ENCODE measurements around the gene EHMT1. TPM values are rescaled to one million over a fixed set of nuclear protein-coding genes. Genes with fewer than 3 reads are reported as not detected.

Gene EHMT1
- total and polyA plus RNA-seq, 9 of the 15 experiments (the other 6 are each of a cell fraction or from before 2014, with no cell fraction given) = 2.2 to 76.0 (median 36.4) TPM

GRCh38 chr9:137741330-137741729 is 122.5 kb downstream of the EHMT1 start (continued):
- TF ChIP-seq MLX (CRISPR knock-in tag; conservative IDR thresholded peaks at IDR 0.05) (no peak), ZNF785 (CRISPR knock-in tag; IDR thresholded peaks at IDR 0.05) (no peak)

GRCh38 chr9:137742698-137743097 is 123.9 kb downstream of the EHMT1 start:
- no peak for FAIRE-seq
- ChIA-PET POLR2A (interaction anchor here (0.6 kb wide), 1 partner anchor 166 kb away, joined by 3 read pairs; no protein-coding TSS in a partner anchor), CTCF (ENCODE audit: low intra/inter-chr PET ratio) (no interaction called here)
- no peak for ATAC-seq
- Histone ChIP-seq H3K27ac (ENCODE audit: extremely low read depth, low read depth, low read length) (no peak overlapping the region), H3K9me3 (replicated peaks; ENCODE audit: control insufficient read depth, insufficient read depth, low read depth, low read length) (no peaks in the 10 kb centered on the region), H3K9ac (ENCODE audit: insufficient read depth in 1 of 2, low read depth in 2 of 2, low read length in 2 of 2) (no peak overlapping the region), H3K36me3 (ENCODE audit: control insufficient read depth, insufficient read depth, low read length) (peaks cover 56% of the 10 kb centered on the region; the same call in 2 of the 3 replicates), H2AFZ (ENCODE audit: low read depth, low read length) (no peak overlapping the region), H3K4me2 (ENCODE audit: insufficient read depth, low read length) (no peak overlapping the region), H3K79me2 (ENCODE audit: control insufficient read depth, insufficient read depth, low read length) (peaks cover 3% of the 10 kb centered on the region; the same call in 1 of the 3 replicates), H3K9me1 (ENCODE audit: control insufficient read depth, insufficient read depth, low read length) (no peaks in the 10 kb centered on the region), H3K4me3 (no peak overlapping the region), H4K20me1 (replicated peaks; ENCODE audit: control insufficient read depth, insufficient read depth, low read length) (0 out of 2 replicates have a peak, but pooled peaks cover 3% of the 10 kb centered on the region), H3K27me3 (ENCODE audit: control insufficient read depth in 2 of 2, insufficient read depth in 2 of 2, low read length in 2 of 2) (no peaks in the 10 kb centered on the region), H3K4me1 (replicated peaks in 1 of 2; ENCODE audit: control insufficient read depth in 2 of 2, insufficient read depth in 2 of 2, low read length in 2 of 2) (peaks cover 3 to 17% of the 10 kb centered on the region in 2 experiments; a peak in 4 of 5 replicates)
- BruUV-seq (replicated peaks) = no TSS peak
- no peak for DNase-seq (ENCODE audit: extremely low read depth in 1 of 4, low spot score in 3 of 4)
- in situ Hi-C loops (cut with MboI) (no loop called here), intact Hi-C loops (cut with micrococcal nuclease) (no loop called here)
- 78% methylated on average over 7 of the region's 7 CpGs for WGBS (ENCODE audit: insufficient coverage, low coverage, missing lambda C conversion rate)
- TF ChIP-seq ARID3A (IDR thresholded peaks at IDR 0.05; ENCODE audit: borderline replicate concordance, low read depth, low read length) = no peak
- no peak for TF ChIP-seq MIER1 (IDR thresholded peaks at IDR 0.05; ENCODE audit: low read depth)
- no peak for TF ChIP-seq VEZF1 (CRISPR knock-in tag; IDR thresholded peaks at IDR 0.05)
- no peak for TF ChIP-seq ID3 (CRISPR knock-in tag; IDR thresholded peaks at IDR 0.05)
- TF ChIP-seq ID3 (tag; IDR thresholded peaks at IDR 0.05) = no peak
- TF ChIP-seq ZNF212 (CRISPR knock-in tag; IDR thresholded peaks at IDR 0.05) = no peak
- TF ChIP-seq RBM15 (IDR thresholded peaks at IDR 0.05; ENCODE audit: insufficient read depth, low read length) = no peak
- no peak for TF ChIP-seq JUND (IDR thresholded peaks at IDR 0.05; ENCODE audit: borderline replicate concordance, low read depth, low read length)
- no peak for TF ChIP-seq JUND (tag; IDR thresholded peaks at IDR 0.05; ENCODE audit: borderline replicate concordance, low read depth, low read length)
